ENCODE data around the gene GPR89B. TPM values are rescaled to one million over a fixed set of nuclear protein-coding genes. Genes with fewer than 3 reads are reported as not detected.

GPR89B gene
- polyA plus RNA-seq, 1 donor from 2014 or later, result 54.7 TPM

DNA sequence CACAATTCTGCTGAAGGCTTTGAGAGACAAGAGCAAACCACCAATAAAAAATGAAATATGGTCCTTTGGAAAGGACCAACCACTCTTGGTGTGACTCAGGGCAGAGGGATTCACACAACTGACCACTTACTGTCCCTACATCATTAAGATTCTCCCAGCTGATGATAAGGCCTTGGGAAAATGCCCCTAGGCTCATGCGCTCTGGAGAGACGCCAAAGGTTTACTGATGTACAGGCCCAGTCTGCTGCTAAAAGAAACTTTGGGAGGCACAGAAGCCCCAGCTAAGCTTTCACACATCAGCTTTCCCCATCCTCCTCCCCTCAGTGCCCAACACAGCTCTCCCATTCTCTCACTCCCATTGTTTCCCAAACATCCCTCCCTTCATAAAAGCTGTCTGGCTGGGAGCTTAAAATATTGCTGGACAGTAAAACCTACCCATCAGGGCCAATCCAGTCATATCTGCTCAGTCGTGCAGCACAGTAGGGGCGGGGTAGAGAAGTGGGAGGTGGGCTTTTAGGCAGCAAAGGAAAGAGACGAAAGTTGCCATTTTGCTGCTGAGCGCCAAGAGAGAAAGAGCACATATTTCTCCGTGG lies 25.9 kb upstream of the GPR89B start, which contains the start of gene GJA8:
Gene GJA8, plus strand, starts transcription at position 543 of the 593 bp plus-strand sequence. CDS start 5,161 bp downstream, outside the sequence.
- TF ChIP-seq EZH2 (IDR thresholded peaks at IDR 0.05; ENCODE audit: borderline replicate concordance, insufficient read depth, low read length, poor library complexity, severe bottlenecking) (no peak), MXI1 (conservative IDR thresholded peaks at IDR 0.05; ENCODE audit: poor library complexity, severe bottlenecking) (no peak), RAD21 (conservative IDR thresholded peaks at IDR 0.05) (no peak), SMC3 (conservative IDR thresholded peaks at IDR 0.05; ENCODE audit: poor library complexity) (no peak), EP300 (conservative IDR thresholded peaks at IDR 0.05; ENCODE audit: poor library complexity, severe bottlenecking) (no peak)
- TF ChIP-seq, protein P1, sequence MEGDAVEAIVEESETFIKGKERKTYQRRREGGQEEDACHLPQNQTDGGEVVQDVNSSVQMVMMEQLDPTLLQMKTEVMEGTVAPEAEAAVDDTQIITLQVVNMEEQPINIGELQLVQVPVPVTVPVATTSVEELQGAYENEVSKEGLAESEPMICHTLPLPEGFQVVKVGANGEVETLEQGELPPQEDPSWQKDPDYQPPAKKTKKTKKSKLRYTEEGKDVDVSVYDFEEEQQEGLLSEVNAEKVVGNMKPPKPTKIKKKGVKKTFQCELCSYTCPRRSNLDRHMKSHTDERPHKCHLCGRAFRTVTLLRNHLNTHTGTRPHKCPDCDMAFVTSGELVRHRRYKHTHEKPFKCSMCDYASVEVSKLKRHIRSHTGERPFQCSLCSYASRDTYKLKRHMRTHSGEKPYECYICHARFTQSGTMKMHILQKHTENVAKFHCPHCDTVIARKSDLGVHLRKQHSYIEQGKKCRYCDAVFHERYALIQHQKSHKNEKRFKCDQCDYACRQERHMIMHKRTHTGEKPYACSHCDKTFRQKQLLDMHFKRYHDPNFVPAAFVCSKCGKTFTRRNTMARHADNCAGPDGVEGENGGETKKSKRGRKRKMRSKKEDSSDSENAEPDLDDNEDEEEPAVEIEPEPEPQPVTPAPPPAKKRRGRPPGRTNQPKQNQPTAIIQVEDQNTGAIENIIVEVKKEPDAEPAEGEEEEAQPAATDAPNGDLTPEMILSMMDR (IDR thresholded peaks at IDR 0.05; ENCODE audit: poor library complexity, severe bottlenecking), result no peak
- Histone ChIP-seq H3K9me2 (ENCODE audit: insufficient read depth, low read length) (no peaks in the 10 kb centered on the region), H3K4me2 (ENCODE audit: low read length) (no peak within 1 kb of the TSS)

DNA sequence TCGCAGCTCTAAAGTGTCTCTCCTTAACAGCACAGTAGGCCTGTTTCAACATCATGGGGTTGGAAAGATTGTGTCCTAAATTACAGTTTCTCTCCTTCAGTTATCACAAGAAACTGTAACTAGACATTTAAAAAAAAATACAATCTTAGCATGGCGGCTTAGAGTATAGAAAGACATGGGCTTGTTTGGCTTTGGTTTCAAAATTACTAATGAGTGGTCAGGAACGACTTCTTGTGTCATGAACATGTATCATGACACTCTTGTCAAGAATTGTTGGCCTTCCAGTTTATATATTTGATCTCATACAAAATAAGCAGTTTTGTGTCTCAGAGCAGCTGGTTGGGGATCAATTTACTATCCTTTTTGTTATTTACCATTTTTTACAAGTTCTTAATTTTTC lies 23.5 kb upstream of the GPR89B start:
- Histone ChIP-seq H3K9me3 (ENCODE audit: low read length) (no peaks in the 10 kb centered on the region), H3K4me2 (ENCODE audit: low read length) (no peak overlapping the region), H3K36me3 (ENCODE audit: insufficient read depth, low read length) (no peaks in the 10 kb centered on the region), H2AFZ (ENCODE audit: low read depth, low read length) (no peak overlapping the region), H4K20me1 (ENCODE audit: insufficient read depth) (no peaks in the 10 kb centered on the region), H3K4me3 (ENCODE audit: low read length) (no peak overlapping the region), H3K9ac (ENCODE audit: low read length) (no peak overlapping the region), H3K27me3 (ENCODE audit: insufficient read depth, low read depth, low read length) (no peaks in the 10 kb centered on the region), H3K79me2 (replicated peaks; ENCODE audit: insufficient read depth, low read length) (no peaks in the 10 kb centered on the region), H3K9me2 (ENCODE audit: insufficient read depth, low read length) (no peaks in the 10 kb centered on the region), H3F3A (ENCODE audit: insufficient read depth, low read length, poor library complexity, severe bottlenecking) (no peaks in the 10 kb centered on the region), H3K27ac (ENCODE audit: low read length) (no peak overlapping the region)
- no peak for TF ChIP-seq SMC3 (conservative IDR thresholded peaks at IDR 0.05; ENCODE audit: poor library complexity)
- TF ChIP-seq, protein P1 (IDR thresholded peaks at IDR 0.05; ENCODE audit: poor library complexity, severe bottlenecking), result no peak
- TF ChIP-seq, protein P2, sequence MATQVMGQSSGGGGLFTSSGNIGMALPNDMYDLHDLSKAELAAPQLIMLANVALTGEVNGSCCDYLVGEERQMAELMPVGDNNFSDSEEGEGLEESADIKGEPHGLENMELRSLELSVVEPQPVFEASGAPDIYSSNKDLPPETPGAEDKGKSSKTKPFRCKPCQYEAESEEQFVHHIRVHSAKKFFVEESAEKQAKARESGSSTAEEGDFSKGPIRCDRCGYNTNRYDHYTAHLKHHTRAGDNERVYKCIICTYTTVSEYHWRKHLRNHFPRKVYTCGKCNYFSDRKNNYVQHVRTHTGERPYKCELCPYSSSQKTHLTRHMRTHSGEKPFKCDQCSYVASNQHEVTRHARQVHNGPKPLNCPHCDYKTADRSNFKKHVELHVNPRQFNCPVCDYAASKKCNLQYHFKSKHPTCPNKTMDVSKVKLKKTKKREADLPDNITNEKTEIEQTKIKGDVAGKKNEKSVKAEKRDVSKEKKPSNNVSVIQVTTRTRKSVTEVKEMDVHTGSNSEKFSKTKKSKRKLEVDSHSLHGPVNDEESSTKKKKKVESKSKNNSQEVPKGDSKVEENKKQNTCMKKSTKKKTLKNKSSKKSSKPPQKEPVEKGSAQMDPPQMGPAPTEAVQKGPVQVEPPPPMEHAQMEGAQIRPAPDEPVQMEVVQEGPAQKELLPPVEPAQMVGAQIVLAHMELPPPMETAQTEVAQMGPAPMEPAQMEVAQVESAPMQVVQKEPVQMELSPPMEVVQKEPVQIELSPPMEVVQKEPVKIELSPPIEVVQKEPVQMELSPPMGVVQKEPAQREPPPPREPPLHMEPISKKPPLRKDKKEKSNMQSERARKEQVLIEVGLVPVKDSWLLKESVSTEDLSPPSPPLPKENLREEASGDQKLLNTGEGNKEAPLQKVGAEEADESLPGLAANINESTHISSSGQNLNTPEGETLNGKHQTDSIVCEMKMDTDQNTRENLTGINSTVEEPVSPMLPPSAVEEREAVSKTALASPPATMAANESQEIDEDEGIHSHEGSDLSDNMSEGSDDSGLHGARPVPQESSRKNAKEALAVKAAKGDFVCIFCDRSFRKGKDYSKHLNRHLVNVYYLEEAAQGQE (IDR thresholded peaks at IDR 0.05; ENCODE audit: borderline replicate concordance), result no peak
- TF ChIP-seq MXI1 (conservative IDR thresholded peaks at IDR 0.05; ENCODE audit: poor library complexity, severe bottlenecking), result no peak
- no peak for TF ChIP-seq EZH2 (IDR thresholded peaks at IDR 0.05; ENCODE audit: borderline replicate concordance, insufficient read depth, low read length, poor library complexity, severe bottlenecking)
- TF ChIP-seq TAF1 (IDR thresholded peaks at IDR 0.05; ENCODE audit: low read depth), result no peak
- TF ChIP-seq EP300 (conservative IDR thresholded peaks at IDR 0.05; ENCODE audit: poor library complexity, severe bottlenecking), result no peak
- TF ChIP-seq RAD21 (conservative IDR thresholded peaks at IDR 0.05), result no peak
- no peak for TF ChIP-seq POLR2AphosphoS5 (IDR thresholded peaks at IDR 0.05)

More for the DNA sequence above, 25.9 kb upstream of the GPR89B start, which contains the start of gene GJA8:
- Histone ChIP-seq H3K36me3 (ENCODE audit: insufficient read depth, low read length) (no peaks in the 10 kb centered on the region), H3K9me3 (ENCODE audit: low read length) (no peaks in the 10 kb centered on the region), H3K9ac (ENCODE audit: low read length) (no peak within 1 kb of the TSS), H3K27me3 (ENCODE audit: insufficient read depth, low read depth, low read length) (no peaks in the 10 kb centered on the region), H3K79me2 (replicated peaks; ENCODE audit: insufficient read depth, low read length) (no peaks in the 10 kb centered on the region), H4K20me1 (ENCODE audit: insufficient read depth) (no peaks in the 10 kb centered on the region), H2AFZ (ENCODE audit: low read depth, low read length) (no peak within 1 kb of the TSS), H3K27ac (ENCODE audit: low read length) (no peak within 1 kb of the TSS), H3K4me3 (ENCODE audit: low read length) (no peak within 1 kb of the TSS), H3F3A (ENCODE audit: insufficient read depth, low read length, poor library complexity, severe bottlenecking) (no peaks in the 10 kb centered on the region)
